OCI-LY7 (cell line): Measurements from ENCODE around the gene SGSM2. TPM values are rescaled to one million over a fixed set of nuclear protein-coding genes. Genes with fewer than 3 reads are reported as not detected.
A peak's percentile ranks its signal among the peaks of the same experiment; 100 is the strongest.

Source experiments
- BruUV-seq: library from RNA; stranded (reverse); fragments of 400-500 nt; replicated peaks from 2 replicates; lab custom pipeline; 2021; lab: Mats Ljungman, UMichigan
- CTCF ChIA-PET: fragments of 300-600 bp; sonication (Branson Sonifier 250); formaldehyde crosslinking; loops from one replicate; lab custom pipeline; 2022; ENCODE audit warnings: antibody characterized with exemption; ENCODE audit not compliant: unreplicated experiment; lab: Charles Lee
- POLR2A ChIA-PET: fragments of 300-600 bp; sonication (Branson Sonifier 250); formaldehyde crosslinking; loops from one replicate; lab custom pipeline; 2022; ENCODE audit warnings: antibody characterized with exemption; lab: Charles Lee
- DNase-seq: peaks from one replicate; pipeline ENCODE4 v3.0.0-alpha.2; 2015; ENCODE audit warnings: low spot score
- H2AFZ ChIP-seq: fragments of 200-600 bp; sonication (generic), shearing (Covaris generic); 2 replicates; pipeline ENCODE4 v1.6.1; 2014; ENCODE audit warnings: mild to moderate bottlenecking, antibody characterized with exemption, low read length, moderate library complexity
- H3K27ac ChIP-seq: fragments of 200-600 bp; sonication (generic); 2 replicates; pipeline ENCODE4 v1.5.1; 2014; ENCODE audit warnings: mixed run types, low read depth, mild to moderate bottlenecking, moderate library complexity, low read length, inconsistent platforms; ENCODE audit not compliant: poor library complexity, severe bottlenecking
- H3K36me3 ChIP-seq: fragments of 200-600 bp; sonication (generic); 2 replicates; pipeline ENCODE4 v1.6.1; 2014; ENCODE audit warnings: mild to moderate bottlenecking, antibody characterized with exemption, low read length, moderate library complexity, mixed read lengths; ENCODE audit not compliant: insufficient read depth
- H3K4me1 ChIP-seq: fragments of 200-600 bp; sonication (generic); 2 replicates; pipeline ENCODE4 v1.5.1; 2014; ENCODE audit warnings: mild to moderate bottlenecking, low read length; ENCODE audit not compliant: insufficient read depth, poor library complexity, severe bottlenecking
- H3K4me2 ChIP-seq: fragments of 200-600 bp; sonication (generic); 2 replicates; pipeline ENCODE4 v1.6.1; 2014; ENCODE audit warnings: mild to moderate bottlenecking, low read length
- H3K4me3 ChIP-seq: fragments of 200-600 bp; sonication (generic); 2 replicates; pipeline ENCODE4 v1.5.1; 2014; ENCODE audit warnings: mild to moderate bottlenecking, low read depth, low read length; ENCODE audit not compliant: poor library complexity, severe bottlenecking
- H3K79me2 ChIP-seq: fragments of 200-600 bp; sonication (generic); 2 replicates; pipeline ENCODE4 v1.6.1; 2016; ENCODE audit warnings: low read depth, mild to moderate bottlenecking, low read length, moderate library complexity, mixed read lengths; ENCODE audit not compliant: insufficient read depth
- H3K9me2 ChIP-seq: fragments of 200-600 bp; sonication (generic); 2 replicates; pipeline ENCODE4 v1.6.1; 2016; ENCODE audit warnings: mild to moderate bottlenecking, low read length, mixed read lengths; ENCODE audit not compliant: insufficient read depth
- H3K9me3 ChIP-seq: fragments of 200-600 bp; sonication (generic); 2 replicates; pipeline ENCODE4 v1.6.1; 2014; ENCODE audit warnings: mild to moderate bottlenecking, mixed run types, low read length, mixed read lengths
- H4K20me1 ChIP-seq: fragments of 200-600 bp; sonication (generic); 2 replicates; pipeline ENCODE4 v1.6.1; 2014; ENCODE audit warnings: mild to moderate bottlenecking, antibody characterized with exemption, low read length, moderate library complexity, mixed read lengths; ENCODE audit not compliant: insufficient read depth
- CTCF ChIP-seq: fragments of 200-600 bp; sonication (generic); conservative IDR thresholded peaks from 2 replicates; pipeline ENCODE4 v1.5.1; 2014; ENCODE audit warnings: mild to moderate bottlenecking, antibody characterized with exemption, low read length, moderate library complexity, mixed read lengths
- EZH2phosphoT487 ChIP-seq: fragments of 200-600 bp; sonication (generic); IDR thresholded peaks from 2 replicates; pipeline ENCODE4 v1.6.1; 2018; ENCODE audit warnings: low read depth, borderline replicate concordance, mild to moderate bottlenecking, mixed run types, antibody characterized with exemption, low read length, moderate library complexity, mixed read lengths
- intact Hi-C: fragments of 100-400 bp; cut with micrococcal nuclease; formaldehyde crosslinking; loops from one replicate; pipeline ENCODE4 v1.10.0; 2022; ENCODE audit not compliant: unreplicated experiment
- total RNA-seq, 2 experiments: library from RNA; depleted of rRNA in 1 of 2; stranded (reverse); fragments of >200 nt in 1 of 2; shearing (Covaris generic) in 1 of 2; gene quantifications; 2 replicates each; pipeline ENCODE4 v1.2.3, GENCODE V29; 2014 to 2022

SGSM2 gene
- total RNA-seq, 2 experiments from 2014 or later: 44.0 to 50.6 TPM

- no peaks in the 10 kb centered on the region for H4K20me1 ChIP-seq
- H3K79me2 ChIP-seq: peaks cover 10% of the 10 kb centered on the region; the same call in 1 of the 2 replicates
- H3K27ac ChIP-seq: peak overlapping the region; percentile 89
- no peaks in the 10 kb centered on the region for H3K9me3 ChIP-seq
- peak; percentile 27 for DNase-seq
- peak overlapping the region; percentile 80 for H3K4me3 ChIP-seq
- H3K4me2 ChIP-seq: peak overlapping the region; percentile 94
- H2AFZ ChIP-seq: peak overlapping the region; percentile 52; the same call in 1 of the 2 replicates
- POLR2A ChIA-PET: interaction anchor here (1.5 to 2.8 kb wide), 4 partner anchors 9 to 25 kb away, joined by 6 to 17 read pairs (median 8); no protein-coding TSS in a partner anchor
- H3K9me2 ChIP-seq: no peaks in the 10 kb centered on the region
- peaks cover 36% of the 10 kb centered on the region for H3K4me1 ChIP-seq
- 0 out of 2 replicates have a peak, but pooled peaks cover 2% of the 10 kb centered on the region for H3K36me3 ChIP-seq
- CTCF ChIA-PET: interaction anchor here (1.8 kb wide), 1 partner anchor 9 kb away, joined by 13 read pairs; no protein-coding TSS in a partner anchor
- intact Hi-C loops: loop anchor here (1.0 kb wide), 1 partner anchor 10 kb away; the partner anchor contains the start of gene MNT
- TF ChIP-seq CTCF (no peak), EZH2phosphoT487 (no peak)
- no TSS peak for BruUV-seq
These were observed 54.4 kb downstream of the SGSM2 start for GRCh38 chr17:2391597-2392251.

GRCh38 chr17:2392252-2393173 is 55.2 kb downstream of the SGSM2 start:
- Histone ChIP-seq H3K27ac (peak overlapping the region; percentile 89), H3K4me1 (peaks cover 44% of the 10 kb centered on the region), H3K9me2 (no peaks in the 10 kb centered on the region), H3K4me2 (peak overlapping the region; percentile 99), H2AFZ (peak overlapping the region; percentile 52; the same call in 1 of the 2 replicates), H4K20me1 (no peaks in the 10 kb centered on the region), H3K9me3 (no peaks in the 10 kb centered on the region), H3K79me2 (peaks cover 10% of the 10 kb centered on the region; the same call in 1 of the 2 replicates), H3K36me3 (0 out of 2 replicates have a peak, but pooled peaks cover 2% of the 10 kb centered on the region), H3K4me3 (peak overlapping the region; percentile 80)
- CTCF ChIA-PET: interaction anchor here (1.8 kb wide), 1 partner anchor 10 kb away, joined by 13 read pairs; no protein-coding TSS in a partner anchor
- DNase-seq: peak; percentile 97
- no peak for TF ChIP-seq EZH2phosphoT487
- no peak for TF ChIP-seq CTCF
- POLR2A ChIA-PET: interaction anchor here (0.7 to 2.8 kb wide), 7 partner anchors 10 to 1125 kb away, joined by 4 to 17 read pairs (median 6); partner anchors contain the start of genes SMG6 and SRR
- intact Hi-C loops: loop anchor here (1.0 kb wide), 1 partner anchor 9 kb away; the partner anchor contains the start of gene MNT
- TSS peak; percentile 59 for BruUV-seq
